Astrocyte of the cerebellum (primary cell): Measurements from ENCODE around the gene ATN1.
"Not testable (repeated sequence)": the region's sequence is repeated elsewhere in the genome, so short reads cannot be mapped to it uniquely, and the experiment has no call there.

Experiments used
- DNase-seq: peaks from one replicate; pipeline ENCODE4 v3.0.0-alpha.2; 2011; ENCODE audit warnings: low read depth
- H3K4me3 ChIP-seq: 2 replicates; pipeline ENCODE4 v1.5.1; 2011; ENCODE audit warnings: mild to moderate bottlenecking, low read depth, low read length, moderate library complexity
- in situ Hi-C: cut with HindIII; loops from 2 replicates; pipeline ENCODE4 v1.10.0; 2017; ENCODE audit warnings: low sequenced_read_pairs
- TF ChIP-seq, protein P1 (sequence below): IDR thresholded peaks from 2 replicates; pipeline ENCODE4 v1.5.1; 2012; ENCODE audit warnings: low read length, low read depth, moderate library complexity, mild to moderate bottlenecking; ENCODE audit errors: missing control alignments

ATN1 gene

DNA sequence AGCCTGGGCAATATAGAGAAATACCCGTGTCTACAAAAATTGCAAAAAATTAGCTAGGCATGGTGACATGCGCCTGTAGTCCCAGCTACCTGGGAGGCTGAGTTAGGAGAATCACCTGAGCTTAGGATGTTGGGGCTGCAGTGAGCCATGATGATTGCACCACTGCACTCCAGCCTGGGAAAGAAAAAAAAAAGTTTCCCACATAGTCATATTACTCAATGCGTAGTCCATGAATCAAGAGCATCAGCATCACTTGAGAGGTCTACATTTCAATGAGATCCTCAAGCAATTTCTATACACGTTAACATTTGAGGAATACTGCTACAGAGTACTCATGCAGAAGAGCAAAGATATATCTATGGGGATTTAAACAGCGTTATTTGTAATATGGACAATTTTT lies 28.3 kb upstream of the ATN1 start:
- H3K4me3 ChIP-seq = no peak overlapping the region
- TF ChIP-seq, protein P1, sequence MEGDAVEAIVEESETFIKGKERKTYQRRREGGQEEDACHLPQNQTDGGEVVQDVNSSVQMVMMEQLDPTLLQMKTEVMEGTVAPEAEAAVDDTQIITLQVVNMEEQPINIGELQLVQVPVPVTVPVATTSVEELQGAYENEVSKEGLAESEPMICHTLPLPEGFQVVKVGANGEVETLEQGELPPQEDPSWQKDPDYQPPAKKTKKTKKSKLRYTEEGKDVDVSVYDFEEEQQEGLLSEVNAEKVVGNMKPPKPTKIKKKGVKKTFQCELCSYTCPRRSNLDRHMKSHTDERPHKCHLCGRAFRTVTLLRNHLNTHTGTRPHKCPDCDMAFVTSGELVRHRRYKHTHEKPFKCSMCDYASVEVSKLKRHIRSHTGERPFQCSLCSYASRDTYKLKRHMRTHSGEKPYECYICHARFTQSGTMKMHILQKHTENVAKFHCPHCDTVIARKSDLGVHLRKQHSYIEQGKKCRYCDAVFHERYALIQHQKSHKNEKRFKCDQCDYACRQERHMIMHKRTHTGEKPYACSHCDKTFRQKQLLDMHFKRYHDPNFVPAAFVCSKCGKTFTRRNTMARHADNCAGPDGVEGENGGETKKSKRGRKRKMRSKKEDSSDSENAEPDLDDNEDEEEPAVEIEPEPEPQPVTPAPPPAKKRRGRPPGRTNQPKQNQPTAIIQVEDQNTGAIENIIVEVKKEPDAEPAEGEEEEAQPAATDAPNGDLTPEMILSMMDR = no peak
- in situ Hi-C loops = no loop called here
- no peak for DNase-seq

DNA sequence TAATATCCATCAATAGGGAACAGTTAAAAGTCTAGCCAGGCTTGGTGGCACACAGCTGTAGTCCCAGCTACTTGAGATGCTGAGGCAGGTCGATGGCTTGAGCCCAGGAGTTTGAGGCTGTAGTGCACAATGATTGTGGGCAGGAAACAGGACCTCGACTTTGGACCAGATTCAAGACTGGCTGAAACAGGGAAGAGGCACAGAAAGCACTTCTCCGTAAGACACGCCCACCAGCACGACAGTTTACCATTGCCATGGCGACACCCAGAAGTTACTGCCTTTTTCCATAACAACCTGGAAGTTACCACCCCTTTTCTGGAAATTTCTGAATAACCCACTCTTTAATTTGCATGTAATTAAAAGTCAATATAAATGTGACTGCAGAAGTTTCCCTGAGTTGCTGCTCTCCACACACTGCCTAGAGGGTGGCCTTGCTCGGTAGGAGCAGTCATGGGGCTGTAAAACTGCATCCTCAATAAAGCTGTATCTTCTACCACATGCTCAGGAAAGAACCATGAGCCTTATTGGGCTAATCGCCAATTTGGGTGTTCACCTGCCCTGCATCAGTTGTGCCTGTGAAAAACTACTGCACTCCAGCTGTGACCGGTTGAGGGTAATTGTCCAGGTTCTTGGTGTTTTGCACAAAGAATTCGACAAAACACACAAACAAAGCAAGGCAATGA lies 27.8 kb upstream of the ATN1 start:
- no peak overlapping the region for H3K4me3 ChIP-seq
- TF ChIP-seq, protein P1 = no peak
- DNase-seq = peak; percentile 62
- in situ Hi-C loops = no loop called here

DNA sequence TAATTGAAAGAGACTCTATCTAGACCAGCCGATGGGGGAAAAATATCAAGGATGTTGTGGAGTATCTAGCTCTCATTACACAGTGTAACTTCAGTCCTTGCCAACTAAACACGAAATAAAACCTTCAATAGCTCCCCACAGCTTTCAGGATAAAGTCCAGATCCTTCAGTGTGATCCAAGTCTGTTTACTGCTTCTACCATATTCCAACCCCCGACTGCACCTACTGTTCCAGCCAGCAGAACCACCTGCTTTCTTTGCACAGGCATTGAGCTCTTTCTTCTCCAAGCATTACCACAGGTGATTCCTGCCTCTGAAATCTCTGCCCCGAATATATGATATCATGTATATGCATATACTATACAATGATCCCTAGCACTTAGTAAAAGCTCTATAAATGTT lies 25.3 kb upstream of the ATN1 start:
- no peak for DNase-seq
- no peak overlapping the region for H3K4me3 ChIP-seq
- TF ChIP-seq, protein P1 = no peak
- in situ Hi-C loops = no loop called here

DNA sequence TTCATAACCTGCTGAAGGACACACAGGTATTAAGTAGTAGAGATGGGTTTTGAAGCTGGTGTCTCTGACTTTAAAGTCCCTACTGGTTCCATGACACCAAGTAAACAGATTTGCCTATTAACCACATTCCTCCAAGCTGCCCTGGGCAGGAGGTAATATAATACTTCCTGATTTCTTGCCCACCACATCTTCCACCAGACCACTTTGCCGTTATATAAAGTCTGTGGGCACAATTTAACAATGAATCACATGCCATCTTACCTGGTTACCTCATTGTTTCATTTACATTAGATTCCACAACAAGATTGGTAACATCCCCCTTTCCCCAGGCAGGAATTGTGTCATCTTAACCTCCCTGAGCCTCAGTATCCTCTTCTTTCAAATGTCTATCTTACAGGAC lies 24.0 kb upstream of the ATN1 start:
- DNase-seq = no peak
- TF ChIP-seq, protein P1 = no peak
- no peak overlapping the region for H3K4me3 ChIP-seq
- in situ Hi-C loops = no loop called here

DNA sequence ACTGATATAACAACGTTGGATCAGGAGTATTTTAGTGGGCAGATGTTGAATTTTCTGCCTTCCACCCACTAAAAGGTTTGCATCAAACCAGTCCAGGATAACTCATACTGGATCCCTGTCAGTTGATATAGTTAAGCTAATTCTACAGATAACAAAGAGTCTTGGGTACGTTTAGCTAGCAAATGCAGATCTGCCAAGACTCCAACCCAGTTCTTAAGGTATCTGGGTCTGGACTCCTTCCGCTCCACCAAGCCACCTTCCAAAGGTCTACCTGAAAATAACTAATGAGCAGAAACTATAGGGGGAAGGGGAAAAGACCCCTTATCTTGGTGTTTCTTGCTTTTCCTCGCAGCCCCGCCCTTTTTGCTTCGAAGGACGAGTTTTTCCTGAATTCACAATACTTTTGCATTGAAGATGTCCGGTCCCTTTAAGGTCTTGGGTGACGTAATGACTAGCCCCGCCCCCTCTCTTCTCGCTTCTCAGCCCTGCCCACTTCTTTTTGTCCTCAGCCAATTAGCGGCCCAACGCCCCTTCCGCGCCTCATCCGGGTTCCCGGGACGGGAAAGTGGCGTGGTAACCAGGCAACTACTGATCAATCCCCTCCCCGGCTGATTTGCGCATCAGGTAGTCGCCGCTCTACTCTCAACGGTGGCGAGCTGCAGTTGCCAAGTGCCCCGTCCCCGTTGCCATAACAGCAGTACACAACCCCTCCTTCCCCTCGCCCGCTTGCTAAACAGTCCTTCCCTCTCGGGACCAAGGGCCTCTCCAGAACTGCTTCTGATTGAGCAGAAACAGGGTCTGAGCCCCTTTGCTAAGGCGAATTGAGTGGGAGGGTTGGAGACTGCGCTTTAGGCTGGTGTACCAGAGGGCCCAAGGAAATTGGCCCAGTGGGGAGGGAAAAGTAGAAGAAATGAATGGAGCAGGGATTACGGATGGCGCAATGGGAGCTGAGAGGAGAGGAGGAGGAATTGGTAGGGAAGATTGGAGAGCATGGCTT lies 23.2 kb upstream of the ATN1 start, which contains the start of gene LRRC23:
Gene LRRC23, plus strand, starts transcription at position 543 of the 997 bp plus-strand sequence. CDS start 812 bp downstream, outside the sequence.
- TF ChIP-seq, protein P1 = no peak
- peak within 1 kb of the TSS; percentile 58 for H3K4me3 ChIP-seq
- in situ Hi-C loops = no loop called here
- peak; percentile 92 for DNase-seq

DNA sequence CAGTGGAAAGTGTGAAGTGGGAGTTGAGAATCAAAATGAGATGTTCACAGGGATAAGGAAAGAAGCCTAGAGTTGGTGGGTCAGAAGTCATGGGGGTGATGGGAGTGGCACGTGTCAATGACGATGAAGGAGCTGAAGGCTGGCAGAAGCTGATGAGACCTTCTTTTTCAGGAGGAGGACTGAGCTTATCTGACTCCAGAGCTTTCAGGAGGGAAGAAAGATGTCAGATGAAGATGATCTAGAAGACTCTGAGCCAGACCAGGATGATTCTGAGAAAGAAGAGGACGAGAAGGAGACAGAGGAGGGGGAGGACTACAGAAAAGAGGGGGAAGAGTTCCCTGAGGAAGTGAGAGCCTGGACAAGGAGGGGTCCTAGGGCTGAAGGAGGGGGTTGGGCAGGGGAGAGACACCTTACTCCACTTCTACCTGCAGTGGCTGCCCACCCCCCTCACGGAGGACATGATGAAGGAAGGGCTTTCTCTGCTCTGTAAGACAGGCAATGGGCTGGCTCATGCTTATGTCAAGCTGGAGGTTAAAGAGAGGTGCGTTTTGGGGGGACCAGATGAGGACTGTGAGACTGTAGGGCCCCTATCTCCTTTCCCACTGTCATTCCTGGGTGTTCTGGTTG lies 22.2 kb upstream of the ATN1 start:
- TF ChIP-seq, protein P1 = no peak
- no peak for DNase-seq
- peak overlapping the region; percentile 58 for H3K4me3 ChIP-seq
- in situ Hi-C loops = no loop called here

DNA sequence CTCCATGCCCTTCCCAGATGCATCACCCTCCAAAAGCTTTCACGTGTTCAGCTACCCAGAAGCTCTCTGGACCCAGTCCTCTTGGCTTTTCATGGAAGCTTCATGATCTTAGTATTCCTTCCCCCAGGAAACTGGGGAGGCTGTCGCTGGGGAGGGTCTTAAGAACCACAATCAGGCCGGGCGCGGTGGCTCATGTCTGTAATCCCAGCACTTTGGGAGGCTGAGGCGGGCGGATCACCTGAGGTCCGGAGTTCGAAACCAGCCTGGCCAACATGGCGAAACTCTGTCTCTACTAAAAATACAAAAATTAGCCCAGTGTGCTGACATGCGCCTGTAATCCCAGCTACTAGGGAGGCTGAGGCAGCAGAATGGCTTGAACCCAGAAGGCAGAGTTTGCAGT lies 19.6 kb upstream of the ATN1 start:
- H3K4me3 ChIP-seq, in situ Hi-C loops, DNase-seq: not testable (repeated sequence)
